H1 (cell line): ENCODE measurements around the gene TUBB2B. TPM values are rescaled to one million over a fixed set of nuclear protein-coding genes. Genes with fewer than 3 reads are reported as not detected.
"Not testable (repeated sequence)": the region's sequence is repeated elsewhere in the genome, so short reads cannot be mapped to it uniquely, and the experiment has no call there.

Experiments used
- CTCF ChIA-PET: fragments of 300-600 bp; sonication (Branson Sonifier 250); formaldehyde crosslinking; loops from one replicate; lab custom pipeline; 2021; ENCODE audit not compliant: partially characterized antibody; lab: Charles Lee
- POLR2A ChIA-PET: fragments of 300-600 bp; sonication (Branson Sonifier 250); formaldehyde crosslinking; loops from one replicate; lab custom pipeline; 2021; ENCODE audit warnings: inconsistent platforms; ENCODE audit not compliant: partially characterized antibody; lab: Charles Lee
- DNase-seq, 2 experiments: peaks; one replicate each; pipeline versions ENCODE4 v3.0.0 to v3.0.0-alpha.2; 2010 to 2022; ENCODE audit warnings: low spot score in 2 of 2, low read depth in 1 of 2, mixed read lengths in 1 of 2
- FAIRE-seq: peaks from 2 replicates; lab custom pipeline; 2011; peaks lifted over from hg19 to GRCh38; lab: Jason Lieb, UNC
- H2AFZ ChIP-seq: 2 replicates; pipeline ENCODE4 v1.8.1; 2012; ENCODE audit warnings: low read length, inconsistent platforms
- H2AK5ac ChIP-seq: 2 replicates; pipeline ENCODE4 v1.6.1; 2013; ENCODE audit warnings: low read depth, low read length
- H2BK120ac ChIP-seq: replicated peaks from 2 replicates; pipeline ENCODE3; 2013; ENCODE audit warnings: low read depth, low read length, inconsistent platforms
- H2BK12ac ChIP-seq: 2 replicates; pipeline ENCODE4 v1.6.1; 2013; ENCODE audit warnings: low read depth, low read length
- H2BK15ac ChIP-seq: 2 replicates; pipeline ENCODE4 v1.6.1; 2013; ENCODE audit warnings: low read length
- H2BK20ac ChIP-seq: 2 replicates; pipeline ENCODE4 v1.6.1; 2013; ENCODE audit warnings: low read length
- H2BK5ac ChIP-seq: 2 replicates; pipeline ENCODE4 v1.6.1; 2013; ENCODE audit warnings: low read depth, low read length
- H3K14ac ChIP-seq: 2 replicates; pipeline ENCODE4 v1.6.1; 2013; ENCODE audit warnings: inconsistent platforms; ENCODE audit not compliant: insufficient read length
- H3K18ac ChIP-seq: 2 replicates; pipeline ENCODE4 v1.6.1; 2013; ENCODE audit warnings: low read length; ENCODE audit errors: extremely low read depth
- H3K23ac ChIP-seq: 2 replicates; pipeline ENCODE4 v1.6.1; 2013; ENCODE audit warnings: inconsistent platforms; ENCODE audit not compliant: insufficient read length
- H3K23me2 ChIP-seq: 2 replicates; pipeline ENCODE4 v1.6.1; 2013; ENCODE audit warnings: low read depth, low read length
- H3K27ac ChIP-seq: 2 replicates; pipeline ENCODE4 v1.6.1; 2011; ENCODE audit warnings: low read depth, low read length, inconsistent platforms
- H3K27me3 ChIP-seq, 4 experiments: replicated peaks in 1 of 4; 1 replicate in 1 of 4; 2 replicates in 3 of 4; pipeline versions ENCODE4 v1.6.1 to v1.8.1; 2011 to 2013; ENCODE audit warnings: low read length in 3 of 4, mild to moderate bottlenecking in 3 of 4, inconsistent platforms in 2 of 4, mixed read lengths in 2 of 4, moderate library complexity in 1 of 4; ENCODE audit not compliant: control insufficient read depth in 3 of 4, insufficient read depth in 3 of 4; ENCODE audit errors: extremely low read depth in 1 of 4
- H3K36me3 ChIP-seq, 4 experiments: 2 replicates each; pipeline versions ENCODE4 v1.6.1 to v1.8.1; 2011 to 2013; ENCODE audit warnings: mild to moderate bottlenecking in 4 of 4, low read length in 3 of 4, moderate library complexity in 2 of 4, control low read depth in 1 of 4, inconsistent platforms in 1 of 4; ENCODE audit not compliant: insufficient read depth in 4 of 4, control insufficient read depth in 2 of 4
- H3K4ac ChIP-seq: replicated peaks from 2 replicates; pipeline ENCODE3; 2013; ENCODE audit warnings: low read length, low read depth, mixed read lengths, inconsistent platforms; ENCODE audit not compliant: insufficient read length
- H3K4me1 ChIP-seq, 4 experiments: replicated peaks in 1 of 4; 1 replicate in 1 of 4; 2 replicates in 3 of 4; pipeline versions ENCODE4 v1.6.1 to v1.8.1; 2011 to 2013; ENCODE audit warnings: low read length in 3 of 4, inconsistent platforms in 2 of 4, mixed read lengths in 1 of 4; ENCODE audit not compliant: insufficient read depth in 4 of 4, control insufficient read depth in 3 of 4
- H3K4me2 ChIP-seq, 2 experiments: 2 replicates each; pipeline versions ENCODE4 v1.6.1 to v1.8.1; 2011 to 2013; ENCODE audit warnings: low read depth in 2 of 2, low read length in 2 of 2, control low read depth in 1 of 2, inconsistent platforms in 1 of 2, mild to moderate bottlenecking in 1 of 2; ENCODE audit not compliant: insufficient read depth in 1 of 2
- H3K4me3 ChIP-seq, 4 experiments: fragments of 200-600, 300-600 bp in 1 of 4; sonication (generic), shearing (Covaris generic), sonication (Bioruptor Twin) in 1 of 4; 2 replicates each; pipeline versions ENCODE4 v1.5.1 to v1.8.1; 2011 to 2016; ENCODE audit warnings: low read length in 4 of 4, low read depth in 3 of 4, control low read depth in 2 of 4, inconsistent platforms in 2 of 4, mild to moderate bottlenecking in 2 of 4, mixed read lengths in 1 of 4, moderate library complexity in 1 of 4; ENCODE audit not compliant: insufficient read depth in 2 of 4; ENCODE audit errors: extremely low read depth in 1 of 4
- H3K56ac ChIP-seq: replicated peaks from 2 replicates; pipeline ENCODE3; 2013; ENCODE audit warnings: low read depth, mild to moderate bottlenecking, mixed read lengths, low read length, inconsistent platforms; ENCODE audit not compliant: insufficient read length
- H3K79me1 ChIP-seq: 2 replicates; pipeline ENCODE4 v1.6.1; 2013; ENCODE audit warnings: low read depth, low read length, control low read depth
- H3K79me2 ChIP-seq, 2 experiments: 2 replicates each; pipeline versions ENCODE4 v1.6.1 to v1.8.1; 2012 to 2013; ENCODE audit warnings: low read length in 2 of 2, mild to moderate bottlenecking in 2 of 2, inconsistent platforms in 1 of 2; ENCODE audit not compliant: insufficient read depth in 2 of 2, control insufficient read depth in 1 of 2
- H3K9ac ChIP-seq, 4 experiments: replicated peaks in 1 of 4; 1 replicate in 1 of 4; 2 replicates in 3 of 4; pipeline versions ENCODE4 v1.6.1 to v1.8.1; 2011 to 2013; ENCODE audit warnings: low read depth in 3 of 4, low read length in 3 of 4, control low read depth in 2 of 4, mild to moderate bottlenecking in 2 of 4, moderate library complexity in 2 of 4, inconsistent platforms in 1 of 4; ENCODE audit errors: extremely low read depth in 1 of 4
- H3K9me3 ChIP-seq, 2 experiments: 2 replicates each; pipeline versions ENCODE4 v1.6.1 to v1.8.1; 2012 to 2013; ENCODE audit warnings: mild to moderate bottlenecking in 2 of 2, moderate library complexity in 2 of 2, control low read depth in 1 of 2, inconsistent platforms in 1 of 2, low read depth in 1 of 2, low read length in 1 of 2, mixed read lengths in 1 of 2; ENCODE audit not compliant: insufficient read depth in 2 of 2
- H4K20me1 ChIP-seq, 2 experiments: replicated peaks in 1 of 2; 2 replicates each; pipeline versions ENCODE3 to v1.8.1; 2011 to 2013; ENCODE audit warnings: inconsistent platforms in 2 of 2, low read length in 2 of 2, mild to moderate bottlenecking in 1 of 2; ENCODE audit not compliant: insufficient read depth in 2 of 2, control insufficient read depth in 1 of 2
- H4K5ac ChIP-seq: 2 replicates; pipeline ENCODE4 v1.6.1; 2013; ENCODE audit warnings: low read length, low read depth, mixed read lengths, inconsistent platforms; ENCODE audit not compliant: insufficient read length
- H4K8ac ChIP-seq: 2 replicates; pipeline ENCODE4 v1.8.0; 2013; ENCODE audit warnings: mild to moderate bottlenecking, moderate library complexity, low read length, inconsistent platforms; ENCODE audit not compliant: insufficient read depth; ENCODE audit errors: extremely low read depth
- H4K91ac ChIP-seq: replicated peaks from 2 replicates; pipeline ENCODE3; 2013; ENCODE audit warnings: low read length, mixed read lengths, inconsistent platforms; ENCODE audit not compliant: insufficient read length
- CEBPB ChIP-seq: IDR thresholded peaks from 2 replicates; pipeline ENCODE4 v1.6.1; 2012; ENCODE audit warnings: low read depth, low read length
- CHD2 ChIP-seq: IDR thresholded peaks from 2 replicates; pipeline ENCODE4 v1.6.1; 2012; ENCODE audit warnings: low read length, improper control_type of control experiment
- SUZ12 ChIP-seq: fragments of 200-600 bp; sonication (generic); IDR thresholded peaks from 2 replicates; pipeline ENCODE4 v1.6.1; 2012; ENCODE audit warnings: mild to moderate bottlenecking, inconsistent platforms, low read length, moderate library complexity, mixed read lengths
- WGBS, 2 experiments: shearing (Covaris generic) in 1 of 2; methylation state at CpG; one replicate each; pipeline versions ENCODE4 v1.1.6 to v1.1.7; 2013 to 2015; ENCODE audit warnings: low lambda C conversion rate in 2 of 2, mixed read lengths in 2 of 2, inconsistent platforms in 1 of 2, low coverage in 1 of 2, missing lambda C conversion rate in 1 of 2; ENCODE audit not compliant: insufficient replicate concordance in 2 of 2, insufficient coverage in 1 of 2, insufficient read length in 1 of 2; ENCODE audit errors: extremely low coverage in 1 of 2, missing lambda C conversion rate in 1 of 2; 5-methylcytosine and 5-hydroxymethylcytosine counted together
- polyA plus RNA-seq, 7 experiments: library from polyadenylated mRNA; depleted of rRNA in 3 of 7; stranded (reverse) in 5 of 7; unstranded in 2 of 7; fragments of >200 nt in 5 of 7; fragments of 200-250 nt in 2 of 7; gene quantifications; 1 replicate in 5 of 7; 2 replicates in 1 of 7; 4 replicates in 1 of 7; pipeline versions ENCODE4 v1.2.1 to v1.2.3, GENCODE V29; 2011 to 2013; ENCODE audit warnings: missing spikeins in 2 of 7, mixed read lengths in 2 of 7
- total RNA-seq: library from RNA; stranded (reverse); fragmentation: NEBNext Ultra II Directional; extraction: Animal tissue kit (Norgen Biotek cat#: 25700); gene quantifications from 2 replicates; pipeline ENCODE4 v1.2.1, GENCODE V29; 2021
- TF ChIP-seq, protein P1 (sequence below): IDR thresholded peaks from 2 replicates; pipeline ENCODE4 v1.6.1; 2012; ENCODE audit warnings: inconsistent platforms

Gene TUBB2B
- total and polyA plus RNA-seq, 2 of the 8 experiments (the other 6 are each of a cell fraction or from before 2014, with no cell fraction given), result 612 to 722 TPM

DNA sequence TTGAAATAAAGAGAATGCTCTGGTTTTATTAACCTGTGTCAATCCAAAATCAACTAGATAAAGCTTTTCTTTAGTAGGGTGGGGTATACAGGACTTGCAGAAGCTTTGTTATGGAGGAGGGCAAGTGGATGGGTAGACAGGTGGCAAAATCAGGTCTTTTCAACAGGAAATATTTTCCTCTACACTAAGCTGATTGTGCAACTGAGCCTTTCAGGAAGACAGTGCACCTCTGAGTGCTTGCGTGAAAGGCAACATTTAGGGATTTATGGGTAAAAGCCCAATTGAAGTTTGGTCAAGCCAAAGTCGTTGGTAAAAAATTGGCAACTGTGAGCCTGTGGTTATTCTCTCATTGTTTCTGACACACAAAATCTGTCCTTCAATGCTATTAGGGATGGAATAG is 46.3 kb downstream of the TUBB2B start (continued):
- TF ChIP-seq, protein P1, sequence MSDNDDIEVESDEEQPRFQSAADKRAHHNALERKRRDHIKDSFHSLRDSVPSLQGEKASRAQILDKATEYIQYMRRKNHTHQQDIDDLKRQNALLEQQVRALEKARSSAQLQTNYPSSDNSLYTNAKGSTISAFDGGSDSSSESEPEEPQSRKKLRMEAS, result no peak
- no peak for TF ChIP-seq CEBPB
- TF ChIP-seq CHD2, result no peak
- no peak for TF ChIP-seq SUZ12

DNA sequence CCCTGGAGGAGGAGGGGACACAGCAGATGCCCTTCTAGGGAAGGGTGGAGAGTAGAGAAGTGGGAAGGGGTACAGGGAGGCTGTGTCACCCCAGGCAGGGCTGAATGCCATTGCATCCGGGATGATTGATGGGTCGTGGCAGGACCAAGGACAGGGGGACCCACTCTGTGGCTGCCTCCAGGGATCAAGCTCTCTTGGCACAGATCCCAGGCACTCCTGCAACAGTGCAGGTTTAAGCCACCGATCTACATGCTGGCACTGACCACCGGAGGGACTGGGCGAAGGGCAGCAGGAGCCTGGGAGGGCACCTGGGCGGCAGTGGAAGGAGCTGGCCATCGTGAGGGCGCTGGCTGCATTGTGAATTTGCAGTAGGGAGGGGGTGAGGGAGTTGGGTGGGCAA is 47.5 kb downstream of the TUBB2B start:
- H3K9ac ChIP-seq, H3K27me3 ChIP-seq, H2BK15ac ChIP-seq, H3K9me3 ChIP-seq, H2AK5ac ChIP-seq, DNase-seq, CTCF ChIA-PET, H3K23me2 ChIP-seq, H3K79me2 ChIP-seq, H3K14ac ChIP-seq, H2BK12ac ChIP-seq, H3K4ac ChIP-seq, H3K79me1 ChIP-seq, H3K36me3 ChIP-seq, H2AFZ ChIP-seq, H3K27ac ChIP-seq, H3K4me3 ChIP-seq, H4K5ac ChIP-seq, H3K4me1 ChIP-seq, H4K8ac ChIP-seq, H4K20me1 ChIP-seq, H3K18ac ChIP-seq, FAIRE-seq, H4K91ac ChIP-seq, H2BK5ac ChIP-seq, H3K56ac ChIP-seq, H3K23ac ChIP-seq, H2BK20ac ChIP-seq, H2BK120ac ChIP-seq: not testable (repeated sequence)
- POLR2A ChIA-PET, result interaction anchor here (0.6 to 0.8 kb wide), 2 partner anchors 24 to 25 kb away, joined by 3 to 5 read pairs; no protein-coding TSS in a partner anchor
- WGBS, 2 experiments, result 67% methylated on average over 7 of the region's 8 CpGs; no CpG with 5 or more reads in 1 of the 2 experiments
- peak overlapping the region in 1 of 2 experiments; percentile 56; a peak in 1 of 4 replicates for H3K4me2 ChIP-seq
